Kidney (tissue), 14 donors: ENCODE measurements around the gene NCR2. TPM values are rescaled to one million over a fixed set of nuclear protein-coding genes. Genes with fewer than 3 reads are reported as not detected.

Experiments
- DNase-seq, 5 donors: peaks; one replicate each; pipeline ENCODE4 v3.0.0-alpha.2; 2013 to 2020
- FAIRE-seq: peaks from 2 replicates; lab custom pipeline; 2012; peaks lifted over from hg19 to GRCh38; lab: Jason Lieb, UNC
- H3K27ac ChIP-seq, 2 donors: one replicate each; pipeline ENCODE4 v1.7.0; 2013; ENCODE audit warnings: low read depth in 2 of 2, low read length in 2 of 2, inconsistent platforms in 1 of 2
- H3K27me3 ChIP-seq: one replicate; pipeline ENCODE4 v1.7.1; 2013; ENCODE audit warnings: low read length, inconsistent platforms; ENCODE audit not compliant: control insufficient read depth, insufficient read depth
- H3K36me3 ChIP-seq, 3 donors: one replicate each; pipeline versions ENCODE4 v1.7.0 to v1.7.1; 2013; ENCODE audit warnings: low read length in 3 of 3, control low read depth in 1 of 3, inconsistent platforms in 1 of 3; ENCODE audit not compliant: insufficient read depth in 3 of 3, control insufficient read depth in 2 of 3
- H3K4me1 ChIP-seq, 3 donors: one replicate each; pipeline versions ENCODE4 v1.7.0 to v1.7.1; 2013; ENCODE audit warnings: low read length in 3 of 3, inconsistent platforms in 1 of 3, low read depth in 1 of 3; ENCODE audit not compliant: control insufficient read depth in 2 of 3, insufficient read depth in 2 of 3
- H3K4me3 ChIP-seq, 3 donors: one replicate each; pipeline versions ENCODE4 v1.7.0 to v1.8.1; 2013; ENCODE audit warnings: low read length in 3 of 3, control low read depth in 1 of 3, inconsistent platforms in 1 of 3
- H3K9ac ChIP-seq, 3 donors: one replicate each; pipeline versions ENCODE4 v1.7.0 to v1.7.1; 2013; ENCODE audit warnings: low read length in 3 of 3, control low read depth in 1 of 3, inconsistent platforms in 1 of 3
- H3K9me3 ChIP-seq, 3 donors: one replicate each; pipeline versions ENCODE4 v1.7.0 to v1.7.1; 2013; ENCODE audit warnings: low read length in 3 of 3, control low read depth in 1 of 3, inconsistent platforms in 1 of 3; ENCODE audit not compliant: control insufficient read depth in 2 of 3, insufficient read depth in 1 of 3
- intact Hi-C: fragments of 100-400 bp; cut with DNase I; formaldehyde crosslinking; loops from one replicate; pipeline ENCODE4 v1.11.1; 2022
- polyA plus RNA-seq: library from polyadenylated mRNA; stranded (reverse); fragments of 350-450 nt; fragmentation: Illumina TruSeq; extraction: RNeasy Lipid Tissue Mini Kit (QIAGEN cat#74804); gene quantifications from one replicate; pipeline ENCODE4 v1.2.3, GENCODE V29; 2014; ENCODE audit warnings: low read depth, low replicate concordance; ENCODE audit not compliant: insufficient read depth
- total RNA-seq: library from RNA; stranded (reverse); fragmentation: NEBNext Ultra II Directional; extraction: Animal tissue kit (Norgen Biotek cat#: 25700); gene quantifications from one replicate; pipeline ENCODE4 v1.2.1, GENCODE V29; 2021
- TF ChIP-seq, protein P1 (sequence below): IDR thresholded peaks from 3 replicates; pipeline ENCODE4 v1.5.1; 2012; ENCODE audit warnings: mild to moderate bottlenecking, moderate library complexity, borderline replicate concordance; ENCODE audit not compliant: insufficient read depth; ENCODE audit errors: extremely low read depth
- donor health status: control.
- donor health status: control.
- donor health status: control.
- donor health status: control.
- donor health status: control.
- donor health status: DM: yes; HTN: yes; CAD: no.
- donor health status: Normal renal cell carcinoma (clear cell type).

The NCR2 gene
- total and polyA plus RNA-seq, 2 donors from 2014 or later, result not detected

GRCh38 chr6:41352396-41352795 lies 17.0 kb downstream of the NCR2 start:
- no peak for DNase-seq
- FAIRE-seq, result no peak
- TF ChIP-seq, protein P1, sequence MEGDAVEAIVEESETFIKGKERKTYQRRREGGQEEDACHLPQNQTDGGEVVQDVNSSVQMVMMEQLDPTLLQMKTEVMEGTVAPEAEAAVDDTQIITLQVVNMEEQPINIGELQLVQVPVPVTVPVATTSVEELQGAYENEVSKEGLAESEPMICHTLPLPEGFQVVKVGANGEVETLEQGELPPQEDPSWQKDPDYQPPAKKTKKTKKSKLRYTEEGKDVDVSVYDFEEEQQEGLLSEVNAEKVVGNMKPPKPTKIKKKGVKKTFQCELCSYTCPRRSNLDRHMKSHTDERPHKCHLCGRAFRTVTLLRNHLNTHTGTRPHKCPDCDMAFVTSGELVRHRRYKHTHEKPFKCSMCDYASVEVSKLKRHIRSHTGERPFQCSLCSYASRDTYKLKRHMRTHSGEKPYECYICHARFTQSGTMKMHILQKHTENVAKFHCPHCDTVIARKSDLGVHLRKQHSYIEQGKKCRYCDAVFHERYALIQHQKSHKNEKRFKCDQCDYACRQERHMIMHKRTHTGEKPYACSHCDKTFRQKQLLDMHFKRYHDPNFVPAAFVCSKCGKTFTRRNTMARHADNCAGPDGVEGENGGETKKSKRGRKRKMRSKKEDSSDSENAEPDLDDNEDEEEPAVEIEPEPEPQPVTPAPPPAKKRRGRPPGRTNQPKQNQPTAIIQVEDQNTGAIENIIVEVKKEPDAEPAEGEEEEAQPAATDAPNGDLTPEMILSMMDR, result no peak
- intact Hi-C loops, result no loop called here
- H3K4me3 ChIP-seq, result no peak overlapping the region
- no peaks in the 10 kb centered on the region for H3K36me3 ChIP-seq
- no peak overlapping the region for H3K27ac ChIP-seq
- H3K27me3 ChIP-seq, result no peaks in the 10 kb centered on the region
- H3K9me3 ChIP-seq, result peaks cover 0 to 4% (median 0%) of the 10 kb centered on the region in 3 donors
- no peaks in the 10 kb centered on the region for H3K4me1 ChIP-seq
- no peak overlapping the region for H3K9ac ChIP-seq

GRCh38 chr6:41352907-41353306 lies 17.5 kb downstream of the NCR2 start:
- Histone ChIP-seq H3K4me1 (no peaks in the 10 kb centered on the region), H3K4me3 (no peak overlapping the region), H3K9me3 (peaks cover 0 to 4% (median 0%) of the 10 kb centered on the region in 3 donors), H3K27me3 (no peaks in the 10 kb centered on the region), H3K36me3 (no peaks in the 10 kb centered on the region), H3K27ac (no peak overlapping the region), H3K9ac (no peak overlapping the region)
- no peak for DNase-seq
- no peak for FAIRE-seq
- intact Hi-C loops, result no loop called here
- TF ChIP-seq, protein P1, result no peak

- no peak overlapping the region for H3K27ac ChIP-seq
- no peaks in the 10 kb centered on the region for H3K27me3 ChIP-seq
- DNase-seq (no peak), FAIRE-seq (no peak)
- no peak overlapping the region for H3K4me3 ChIP-seq
- no peak overlapping the region for H3K9ac ChIP-seq
- H3K36me3 ChIP-seq, result no peaks in the 10 kb centered on the region
- H3K9me3 ChIP-seq, result peaks cover 0 to 4% (median 0%) of the 10 kb centered on the region in 3 donors
- H3K4me1 ChIP-seq, result no peaks in the 10 kb centered on the region
- TF ChIP-seq, protein P1, result no peak
- intact Hi-C loops, result no loop called here
Observed at GRCh38 chr6:41353333-41353732, 17.9 kb downstream of the NCR2 start.

DNA sequence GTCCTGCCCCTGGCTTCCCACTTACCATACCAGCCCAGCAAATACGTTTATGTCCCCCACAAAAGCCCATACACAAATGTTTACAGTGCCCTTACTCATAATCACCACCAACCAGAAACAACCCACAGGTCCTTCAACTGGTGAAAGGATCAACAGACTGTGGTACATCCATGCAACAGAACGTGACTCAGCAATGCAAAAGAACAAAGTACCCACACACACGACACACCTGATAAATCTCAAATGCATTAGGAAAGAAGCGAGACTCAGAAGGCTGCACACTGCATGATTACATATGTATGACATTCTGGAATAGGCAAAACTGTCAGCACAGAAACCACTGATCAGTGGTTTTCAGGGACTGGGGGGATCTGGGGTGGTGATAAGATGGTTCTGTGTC lies 20.5 kb downstream of the NCR2 start:
- no peak overlapping the region for H3K9ac ChIP-seq
- no peak for DNase-seq
- H3K27me3 ChIP-seq, result no peaks in the 10 kb centered on the region
- no peaks in the 10 kb centered on the region for H3K9me3 ChIP-seq
- TF ChIP-seq, protein P1, result no peak
- no peak for FAIRE-seq
- intact Hi-C loops, result no loop called here
- no peaks in the 10 kb centered on the region for H3K36me3 ChIP-seq
- H3K4me1 ChIP-seq, result no peaks in the 10 kb centered on the region
- no peak overlapping the region for H3K4me3 ChIP-seq
- H3K27ac ChIP-seq, result no peak overlapping the region
